GM21619 (cell line): ENCODE measurements around the gene TLL2.

Experiments used
- ATAC-seq: cut with Tn5 transposase; IDR thresholded peaks from one replicate; pipeline ENCODE4 v1.9.1; 2021; ENCODE audit not compliant: unreplicated experiment

Gene TLL2

DNA sequence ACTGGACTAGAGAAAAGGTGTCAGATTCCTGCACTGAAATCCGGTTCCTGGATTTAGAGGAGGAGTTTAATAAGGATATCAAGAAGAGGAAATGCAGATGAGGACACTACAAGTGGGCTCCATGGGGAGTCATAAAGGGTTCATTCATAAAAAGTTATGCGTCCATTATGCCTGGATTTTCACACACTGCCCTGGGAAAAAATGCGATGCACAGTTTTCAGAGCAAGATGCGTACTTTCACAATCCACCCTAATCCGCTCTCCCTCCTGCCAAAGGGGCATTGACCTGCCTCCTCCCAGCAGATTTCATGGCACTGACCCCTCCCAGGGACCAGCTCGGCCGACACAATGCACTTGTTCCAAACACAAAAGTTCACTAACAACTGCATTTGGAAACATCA lies 112.7 kb downstream of the TLL2 start:
- no peak for ATAC-seq

DNA sequence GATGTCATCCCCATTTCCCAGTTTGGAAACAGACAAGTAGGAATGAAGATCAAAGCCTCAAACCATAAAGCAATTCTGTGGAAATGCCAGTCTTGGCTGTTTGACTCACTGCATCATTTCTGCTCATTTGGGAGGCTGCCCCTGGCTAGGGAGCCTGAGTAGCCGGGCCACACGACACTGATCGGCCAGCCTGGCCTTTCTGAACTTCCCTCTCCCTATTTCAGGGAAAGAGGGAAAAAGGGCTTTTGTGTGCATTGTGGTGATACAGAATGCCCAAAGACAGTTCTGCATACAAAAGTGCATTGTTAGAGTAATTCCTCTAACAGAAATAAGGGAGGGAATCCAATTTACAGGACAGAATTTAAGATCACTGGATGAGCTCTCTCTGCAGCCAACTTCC lies 113.3 kb downstream of the TLL2 start:
- ATAC-seq: no peak

DNA sequence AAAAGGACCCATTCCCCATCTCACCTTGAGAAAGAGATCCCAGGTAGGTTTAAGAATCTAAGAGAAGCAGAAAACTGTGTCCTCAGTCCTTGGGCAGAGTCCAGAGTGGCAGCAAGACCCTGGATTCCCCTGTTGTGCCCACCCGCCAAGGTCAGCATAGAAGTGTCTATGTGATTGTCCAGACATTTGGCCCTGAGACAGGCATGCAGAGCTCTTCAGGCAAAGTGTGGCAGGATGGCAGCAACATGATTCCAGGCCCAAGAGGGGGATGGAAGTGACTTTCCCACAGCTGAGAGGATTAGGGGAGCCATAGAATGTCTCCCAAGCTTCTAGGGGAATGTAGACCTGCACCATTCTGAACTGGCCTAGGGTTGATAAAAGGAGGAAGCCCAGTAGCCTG lies 115.8 kb downstream of the TLL2 start:
- no peak for ATAC-seq

DNA sequence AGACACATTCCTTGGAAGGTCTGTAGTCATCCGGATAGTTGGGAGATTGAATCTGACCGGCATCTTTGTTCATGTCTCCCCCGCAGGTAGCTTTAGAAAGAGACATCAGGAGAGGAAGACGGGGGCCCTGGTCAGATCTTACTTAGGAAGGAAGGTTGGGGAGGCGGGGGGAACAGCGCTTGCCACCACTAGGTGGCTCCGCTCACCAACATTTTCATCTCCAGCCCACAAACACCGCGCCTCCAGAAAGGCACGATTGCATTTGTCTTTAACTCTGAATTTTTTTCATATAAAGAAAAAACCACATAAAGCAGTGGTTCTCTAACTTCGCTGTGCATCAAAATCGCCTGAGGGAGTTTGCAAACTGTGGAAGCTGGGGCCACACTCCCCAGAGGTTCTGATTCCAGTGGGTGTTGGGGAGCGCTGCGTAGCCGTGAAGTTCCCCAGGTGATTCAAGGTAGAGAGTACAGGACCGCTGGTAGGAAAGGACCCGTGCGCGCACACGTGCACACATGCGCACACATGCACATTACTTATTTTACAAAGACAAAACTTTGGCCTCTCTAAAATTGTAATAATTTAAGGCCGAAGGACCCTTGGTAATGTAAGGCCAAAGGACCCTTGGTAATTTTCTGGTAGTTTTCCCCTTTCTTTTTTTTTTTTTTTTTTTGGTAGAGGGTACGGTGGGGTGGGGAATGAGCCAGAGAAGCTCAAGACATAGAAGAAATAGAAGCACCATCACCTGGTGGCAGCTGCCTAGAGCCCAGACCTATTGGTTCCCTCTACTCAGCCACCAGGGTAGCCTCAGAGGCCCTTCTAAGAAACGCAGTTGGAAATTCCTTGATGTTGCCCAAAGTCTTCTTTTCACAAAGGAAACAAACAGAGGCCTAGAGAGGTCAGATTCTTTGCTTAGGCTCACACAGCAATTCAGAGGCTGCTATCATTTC lies 117.5 kb downstream of the TLL2 start:
- ATAC-seq: no peak

DNA sequence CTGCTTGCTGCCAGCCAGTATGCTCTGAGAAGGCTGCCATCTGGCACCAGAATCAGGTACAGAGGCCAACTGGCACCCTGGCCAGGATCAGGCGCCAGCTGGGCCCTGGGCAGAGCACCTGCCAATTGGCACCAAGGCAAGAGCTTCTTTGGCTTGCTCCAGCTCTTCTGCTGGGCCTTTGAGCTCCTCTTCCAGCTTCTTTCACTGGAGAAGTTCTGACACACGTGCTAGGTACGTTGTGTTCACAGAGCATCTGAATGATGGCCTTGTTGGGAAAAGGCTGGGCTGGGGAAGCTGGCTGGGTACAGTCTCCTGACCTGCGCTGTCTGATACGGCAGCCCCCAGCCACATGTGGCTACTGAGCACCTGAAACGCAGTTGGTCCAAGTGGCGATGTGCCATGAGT lies 123.3 kb downstream of the TLL2 start:
- no peak for ATAC-seq

DNA sequence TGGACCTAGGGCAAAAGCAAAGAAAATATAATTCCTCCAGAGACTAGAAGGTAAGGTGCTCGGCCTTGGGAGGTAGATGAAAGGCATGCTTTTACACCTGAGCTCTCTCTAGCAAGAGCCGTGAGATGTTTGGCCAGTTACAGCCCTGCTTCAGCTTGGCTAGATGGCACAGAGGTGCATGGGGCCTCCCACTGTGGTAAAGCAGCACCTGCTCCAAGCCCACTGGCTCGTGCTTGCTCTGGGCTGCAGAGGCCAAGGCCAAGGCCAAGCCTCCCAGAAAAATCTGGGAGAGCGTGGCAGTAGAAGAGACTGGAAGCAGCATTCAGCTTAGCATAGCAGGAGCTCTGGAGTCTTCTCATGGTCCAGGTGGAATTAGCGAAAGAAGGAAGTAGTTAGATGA lies 123.9 kb downstream of the TLL2 start:
- ATAC-seq: no peak

DNA sequence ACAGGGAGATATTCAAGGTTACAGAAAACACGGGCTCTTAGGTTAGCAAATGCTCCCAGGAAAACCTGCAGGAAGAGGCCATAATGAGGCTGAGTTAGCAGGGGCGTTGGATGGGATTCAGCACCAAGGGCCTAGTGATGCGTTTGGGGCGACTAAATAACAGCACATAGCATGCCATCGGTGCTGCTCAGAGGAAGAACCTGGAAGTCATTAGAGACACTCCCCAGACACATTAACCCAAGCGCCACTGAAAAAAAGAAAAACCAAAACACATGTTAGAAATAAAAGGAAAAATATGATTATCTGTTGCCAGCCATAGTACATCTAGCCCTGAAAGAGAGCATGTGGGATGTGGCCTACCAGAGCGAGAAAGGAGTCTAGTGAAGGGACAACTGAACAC lies 126.1 kb downstream of the TLL2 start:
- no peak for ATAC-seq

DNA sequence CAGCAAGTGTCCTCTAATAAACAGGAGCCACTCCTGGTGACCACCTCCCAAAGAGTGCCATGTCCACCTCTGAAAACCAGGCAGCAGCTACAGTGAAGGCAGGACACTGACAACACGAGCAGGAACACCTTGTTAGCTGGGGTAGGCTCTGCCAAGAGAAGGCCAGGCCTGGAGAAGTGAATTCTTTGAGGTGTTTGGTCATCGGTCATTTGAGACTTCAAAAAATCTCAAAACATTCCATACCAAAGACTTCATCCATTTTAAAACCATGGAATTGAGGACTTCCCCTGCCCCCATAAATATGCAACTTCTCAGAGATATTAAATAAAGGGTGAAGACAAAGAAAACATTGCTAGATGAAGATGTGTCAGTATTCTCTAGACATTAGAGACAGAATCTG lies 126.6 kb downstream of the TLL2 start:
- ATAC-seq: no peak

DNA sequence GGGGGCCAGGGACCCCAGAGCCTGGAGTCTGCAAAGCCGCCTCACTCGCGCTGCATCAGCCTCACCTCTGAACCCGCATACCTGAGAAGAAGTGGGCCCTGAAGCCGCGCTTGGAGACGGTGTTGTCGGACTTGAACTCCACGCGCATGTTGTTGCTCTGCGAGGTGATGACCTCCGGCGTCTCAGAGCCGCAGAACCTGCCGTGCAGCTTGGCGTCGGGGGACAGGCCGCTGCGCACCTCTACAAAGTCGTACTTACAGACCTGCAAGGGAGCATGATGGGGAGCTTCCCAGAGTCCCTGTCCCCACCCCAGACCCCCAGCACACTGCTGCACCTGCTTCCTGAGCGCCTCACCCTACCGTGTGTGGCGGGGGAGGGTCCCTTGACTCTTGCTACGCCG lies 129.2 kb downstream of the TLL2 start:
- no peak for ATAC-seq

DNA sequence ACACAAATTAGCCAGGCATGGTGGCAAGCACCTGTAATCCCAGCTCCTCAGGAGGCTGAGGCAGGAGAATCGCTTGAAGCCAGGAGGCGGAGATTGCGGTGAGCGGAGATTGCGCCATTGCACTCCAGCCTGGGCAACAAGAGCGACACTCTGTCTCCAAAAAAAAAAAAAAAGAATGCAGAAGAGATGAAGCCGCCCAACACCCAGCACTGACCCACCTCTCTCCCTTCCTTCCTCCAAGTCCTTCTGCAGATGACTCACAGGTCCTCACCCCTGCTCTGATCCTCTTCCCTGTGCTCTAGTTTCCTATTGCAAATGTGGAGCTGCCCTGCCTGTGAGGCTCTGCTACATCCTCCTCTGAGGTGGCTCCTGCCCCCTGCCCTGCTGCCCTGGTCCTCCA lies 132.9 kb downstream of the TLL2 start:
- no peak for ATAC-seq

DNA sequence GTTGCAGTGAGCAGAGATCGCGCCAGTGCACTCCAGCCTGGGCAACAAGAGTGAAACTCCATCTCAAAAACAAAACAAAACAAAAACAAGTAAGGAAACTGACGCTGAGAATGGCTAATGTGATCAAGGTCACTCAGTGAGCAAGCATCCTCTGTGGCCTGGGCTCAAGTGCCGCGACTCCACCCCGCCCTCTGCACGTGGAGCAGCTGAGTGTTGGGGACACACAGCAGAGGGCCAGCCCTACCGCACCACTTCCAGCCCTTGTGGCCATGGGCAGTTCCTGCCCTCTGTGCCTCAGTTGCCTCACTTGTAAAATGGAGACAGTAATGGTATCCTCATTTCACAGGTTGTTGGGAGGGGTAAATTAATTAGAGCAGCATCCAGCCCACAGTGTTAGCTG lies 134.0 kb downstream of the TLL2 start:
- no peak for ATAC-seq

DNA sequence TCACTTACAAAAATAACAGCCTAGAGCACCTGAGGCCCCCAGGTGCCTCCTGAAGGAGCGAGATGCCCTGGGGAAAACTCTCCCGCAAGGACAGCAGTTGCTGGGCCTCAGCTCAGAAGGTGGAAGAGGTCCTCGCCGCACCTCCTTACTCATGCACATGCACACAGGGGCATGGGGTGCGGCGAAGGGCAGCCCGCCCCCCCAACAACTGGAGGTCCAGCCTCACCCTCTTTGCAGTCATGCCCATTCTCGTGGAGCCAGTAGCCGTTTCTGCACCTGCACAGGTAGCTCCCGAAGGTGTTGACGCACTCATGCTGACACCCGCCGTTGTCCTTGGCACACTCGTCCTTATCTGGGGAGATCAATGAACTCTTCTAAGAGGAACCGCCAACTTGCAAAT lies 135.0 kb downstream of the TLL2 start:
- ATAC-seq: no peak

DNA sequence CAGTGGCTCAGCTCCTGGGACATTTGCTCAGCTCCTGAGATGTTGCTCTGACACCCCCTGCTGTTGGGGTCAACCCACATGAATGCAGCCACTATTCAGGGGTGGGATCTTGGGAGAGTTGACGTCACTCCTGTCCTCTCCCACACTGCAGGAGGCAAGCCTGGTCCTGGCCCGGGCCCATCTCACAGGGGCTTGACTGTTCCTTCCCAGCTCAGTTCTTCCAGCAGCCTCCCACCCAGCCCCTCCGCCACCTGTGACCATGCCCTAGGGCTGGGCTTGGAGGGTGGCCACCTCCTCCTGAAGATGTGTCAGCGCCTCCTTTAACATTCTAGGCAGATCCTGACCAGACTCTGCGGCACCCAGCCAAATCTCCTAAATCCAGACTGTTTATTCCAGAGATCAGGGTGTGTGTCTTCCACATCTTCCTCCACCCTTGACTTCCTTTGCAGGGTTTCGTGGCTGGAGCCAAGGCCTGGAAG lies 135.9 kb downstream of the TLL2 start:
- no peak for ATAC-seq

DNA sequence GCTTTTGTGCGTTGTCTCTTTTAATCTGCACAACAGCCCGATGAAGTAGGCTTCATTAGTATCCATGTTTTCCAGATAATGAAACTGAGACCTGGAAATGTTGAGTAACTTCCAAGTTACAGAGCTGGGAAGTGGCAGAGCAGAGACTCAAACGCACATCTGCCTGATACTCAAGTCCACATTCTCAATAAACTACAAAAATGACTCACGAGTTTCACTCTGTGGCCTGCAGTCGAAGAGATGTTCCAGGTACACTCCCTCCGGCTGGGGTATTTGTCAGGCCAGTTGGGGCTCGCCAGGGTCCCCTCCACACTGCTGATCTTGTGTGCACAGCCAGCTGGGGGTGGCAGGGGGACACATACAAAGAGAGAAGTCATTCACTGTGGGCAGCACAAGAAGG lies 137.2 kb downstream of the TLL2 start:
- ATAC-seq: no peak

DNA sequence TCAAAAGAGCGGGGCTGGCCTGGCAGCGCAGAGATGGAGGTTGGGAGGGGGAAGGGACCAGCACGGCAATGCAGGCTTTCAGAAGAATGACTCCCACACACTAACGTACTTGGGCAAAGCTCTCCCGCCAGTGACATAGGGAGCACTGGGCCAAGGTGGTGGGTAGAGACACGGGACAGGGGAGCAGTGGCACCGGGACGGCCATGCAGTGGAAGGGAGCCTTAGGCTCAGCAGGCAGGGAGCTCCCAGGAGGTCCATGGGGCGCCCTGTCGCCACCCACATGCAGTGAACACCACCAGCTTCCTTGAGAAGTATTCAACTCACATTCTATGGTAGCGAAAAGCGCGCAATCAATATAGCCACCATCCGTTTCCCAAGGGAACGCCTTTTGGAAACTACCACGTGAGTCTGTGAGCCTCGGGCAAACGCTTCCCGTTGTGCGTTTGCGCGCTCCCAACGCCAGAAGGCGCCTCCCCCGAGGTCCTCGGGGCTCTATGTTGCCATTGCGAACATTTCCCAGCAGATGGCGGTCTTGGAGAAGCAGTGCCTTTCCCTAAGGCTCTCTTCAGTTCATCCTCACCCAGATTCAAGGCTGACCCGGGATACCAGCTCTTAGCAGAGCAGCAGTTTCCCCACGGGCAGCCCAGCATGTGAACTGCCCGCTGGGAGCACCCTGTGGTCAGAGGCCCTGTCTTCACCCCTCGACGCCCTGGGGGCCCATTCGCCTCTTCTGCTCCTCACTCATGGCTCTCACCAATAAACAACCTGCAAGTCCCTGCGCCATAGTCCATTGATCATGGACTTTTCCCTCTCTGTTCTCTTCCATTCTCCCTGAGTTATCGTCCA lies 138.5 kb downstream of the TLL2 start:
- ATAC-seq: peak; percentile 74

DNA sequence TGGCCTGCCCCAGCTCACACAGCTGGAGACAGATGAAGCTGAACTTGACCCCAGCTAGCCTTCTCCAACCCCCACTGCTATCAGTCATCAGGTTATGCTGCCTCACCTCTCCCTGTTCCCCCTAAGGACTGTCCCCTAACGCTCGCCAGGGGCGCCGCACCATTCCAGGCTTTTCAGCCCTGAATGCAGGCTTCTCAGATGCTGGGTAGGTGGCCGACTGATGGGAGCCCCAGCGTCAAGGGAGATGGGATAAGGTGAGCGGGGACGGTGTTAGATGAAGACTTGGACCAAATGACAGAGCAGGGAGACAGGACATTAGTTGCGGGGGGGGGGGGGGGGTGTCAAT lies 139.1 kb downstream of the TLL2 start:
- ATAC-seq: no peak

DNA sequence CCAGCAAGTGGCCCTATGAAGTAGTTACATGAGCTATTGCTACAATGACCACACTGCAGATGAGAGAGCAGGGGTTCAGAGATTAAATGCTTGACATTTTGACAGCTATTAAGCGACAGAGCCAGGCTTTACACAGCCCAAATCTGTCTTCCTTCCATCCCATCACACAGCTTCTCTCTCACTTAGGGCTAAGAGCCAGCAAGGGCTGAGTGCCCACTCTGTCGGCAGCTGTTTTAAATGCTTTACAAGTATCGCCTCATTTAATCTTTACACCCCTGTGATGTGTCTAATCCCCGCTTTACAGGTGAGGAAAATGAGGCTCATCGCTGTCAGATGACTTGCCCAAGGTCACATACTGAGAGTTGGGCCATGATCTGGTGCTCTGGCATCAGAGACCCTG lies 139.7 kb downstream of the TLL2 start:
- ATAC-seq: no peak

DNA sequence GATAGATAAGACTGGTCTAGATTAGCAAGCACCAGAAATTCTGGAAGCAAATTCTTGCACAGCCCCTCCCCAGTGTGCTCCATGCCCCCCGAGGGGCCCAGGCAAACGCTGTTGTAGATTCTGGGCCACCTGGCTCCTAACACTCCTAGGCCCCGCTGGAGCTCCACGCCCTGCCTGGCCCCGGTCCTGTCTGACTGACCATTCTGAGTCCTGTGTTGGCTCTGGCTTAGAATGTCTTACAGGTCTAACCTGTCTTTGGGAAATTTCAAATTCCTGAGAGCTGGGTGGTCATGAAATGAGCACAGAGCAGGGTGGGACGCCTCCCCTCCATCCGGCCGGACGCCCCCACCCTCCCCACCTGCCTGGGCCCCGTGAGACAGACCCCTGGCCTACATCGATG lies 142.4 kb downstream of the TLL2 start:
- no peak for ATAC-seq

DNA sequence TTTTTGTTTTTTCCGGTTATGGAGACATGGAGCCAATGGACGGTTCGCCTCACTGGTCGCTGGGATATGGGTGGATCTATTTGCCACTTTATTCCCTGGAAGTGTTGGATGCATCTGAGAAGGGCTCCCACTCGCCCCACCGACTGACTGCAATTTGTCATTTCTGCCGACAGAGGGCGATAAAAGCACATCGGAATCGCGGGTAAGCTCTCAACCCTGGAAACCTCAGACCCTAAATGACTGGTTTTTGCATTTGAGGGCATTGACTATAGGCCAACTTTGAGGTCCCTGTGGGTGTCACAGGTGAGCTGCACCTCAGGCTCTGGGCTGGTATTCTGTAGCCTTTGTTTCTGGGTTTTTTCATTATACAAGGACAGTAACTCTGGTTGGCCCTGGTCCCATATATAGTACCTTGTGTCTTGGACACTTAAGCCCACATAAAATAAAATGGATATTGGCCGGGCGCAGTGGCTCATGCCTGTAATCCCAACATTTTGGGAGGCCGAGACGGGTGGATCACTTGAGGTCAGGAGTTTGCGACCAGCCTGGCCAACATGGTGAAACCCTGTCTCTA lies 143.1 kb downstream of the TLL2 start:
- no peak for ATAC-seq

DNA sequence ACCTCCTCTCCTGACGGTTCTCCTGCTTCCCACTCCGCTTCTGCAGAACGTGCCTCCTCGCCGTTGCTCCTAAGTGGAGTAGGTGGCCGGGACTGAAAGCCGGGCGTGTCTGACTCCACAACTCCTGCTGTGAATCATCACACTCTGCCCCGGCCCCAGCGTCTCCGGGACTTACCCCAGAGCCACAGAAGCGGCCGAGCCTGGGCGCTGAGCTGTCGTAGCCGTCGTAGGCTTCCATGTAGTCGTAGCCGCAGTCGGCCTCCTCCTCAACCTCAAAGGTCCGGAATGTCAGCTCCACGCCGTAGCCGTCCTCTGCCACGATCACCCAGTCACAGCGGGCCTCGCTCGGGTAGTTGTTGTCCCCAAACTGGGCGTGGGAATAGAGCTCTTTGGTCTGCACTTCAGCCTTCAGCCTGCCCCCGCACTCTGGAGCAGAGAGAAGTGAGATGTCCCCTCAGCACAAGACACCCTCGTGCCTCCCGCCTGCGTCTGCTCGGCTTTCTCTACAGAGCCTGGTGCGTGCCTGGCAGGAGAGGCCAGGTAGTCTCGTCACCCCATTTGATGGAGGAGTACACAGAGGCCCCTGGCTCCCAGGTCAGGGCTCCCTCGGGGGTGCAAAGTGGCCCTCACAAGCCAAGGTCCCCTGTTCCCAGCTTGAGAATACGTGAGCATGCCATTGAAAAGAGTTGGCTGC lies 143.7 kb downstream of the TLL2 start:
- ATAC-seq: no peak

DNA sequence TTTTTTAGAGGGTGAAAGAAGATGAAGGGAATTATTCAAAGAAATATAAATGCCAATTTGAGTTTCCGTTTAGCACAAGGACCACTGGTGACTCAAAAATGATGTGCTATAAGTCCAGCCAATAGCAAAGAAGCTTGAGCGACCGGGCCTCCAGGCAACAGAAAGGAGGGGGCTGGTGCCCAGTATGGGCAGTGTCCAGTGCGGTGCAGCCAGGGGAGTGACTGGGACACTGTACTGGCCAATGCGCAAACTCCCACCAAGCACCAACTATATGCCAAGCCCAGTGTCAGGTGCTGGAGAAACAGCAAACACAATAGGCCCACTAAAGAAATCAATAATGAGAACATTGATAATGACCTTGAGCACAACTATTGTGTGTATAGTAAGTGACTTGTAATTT lies 144.8 kb downstream of the TLL2 start:
- ATAC-seq: no peak
